Inferior parietal cortex (tissue), 1 donor: Measurements from ENCODE around the gene DDX39B.
"Not testable (repeated sequence)": the region's sequence is repeated elsewhere in the genome, so short reads cannot be mapped to it uniquely, and the experiment has no call there.

Experiments
- DNase-seq: peaks from one replicate; pipeline ENCODE4 v3.0.0-alpha.2; 2016; ENCODE audit errors: extremely low spot score

Gene DDX39B

DNA sequence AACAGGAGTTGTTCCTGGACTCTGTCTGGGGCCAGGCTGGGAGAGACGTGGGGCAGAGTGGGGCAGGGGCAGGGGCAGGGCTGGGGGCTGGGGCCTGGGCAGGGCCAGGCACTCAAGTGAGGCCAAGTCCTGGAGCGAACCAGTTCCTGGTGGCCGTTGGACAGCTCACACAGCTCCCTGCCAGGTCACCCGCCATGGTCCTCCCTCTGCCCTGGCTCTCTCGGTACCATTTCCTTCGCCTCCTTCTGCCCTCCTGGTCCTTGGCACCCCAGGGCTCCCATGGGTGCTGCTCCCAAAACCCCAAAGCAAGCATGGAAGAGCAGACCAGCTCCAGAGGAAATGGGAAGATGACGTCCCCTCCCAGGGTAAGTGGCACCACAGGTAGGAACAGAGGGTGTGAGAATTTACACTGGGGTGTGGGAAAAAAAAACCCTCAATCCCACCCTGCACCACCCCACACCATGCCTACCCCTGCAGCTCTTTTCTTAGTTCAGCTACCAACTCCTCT lies 12.9 kb downstream of the DDX39B start, which contains the start of gene MCCD1:
MCCD1 (plus strand) TSS at position 142 of the 508 bp plus-strand sequence; CDS start at position 195, 53 bp downstream.
- DNase-seq = no peak

DNA sequence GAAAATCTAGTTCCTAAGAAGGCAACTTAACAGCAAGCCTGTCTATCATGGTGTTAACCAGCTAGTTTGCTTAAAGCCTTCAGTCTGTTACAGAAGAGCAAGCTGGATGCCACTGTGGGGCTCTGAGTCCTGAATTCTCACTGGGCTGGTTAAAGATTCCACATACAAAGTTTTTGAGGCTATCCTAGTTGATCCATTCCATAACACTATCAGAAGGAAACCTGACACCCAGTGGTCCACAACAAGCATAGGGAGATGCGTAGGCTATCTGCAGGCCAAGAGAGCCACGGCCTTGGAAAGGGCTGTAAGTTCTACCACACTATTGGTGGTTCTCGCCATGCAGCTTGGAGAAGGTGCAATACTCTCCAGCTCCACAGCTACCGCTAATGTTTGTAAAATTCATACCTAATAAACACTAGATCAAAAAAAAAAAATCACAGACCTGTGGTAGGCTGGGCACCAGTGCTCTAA lies 13.5 kb downstream of the DDX39B start:
- DNase-seq = no peak

DNA sequence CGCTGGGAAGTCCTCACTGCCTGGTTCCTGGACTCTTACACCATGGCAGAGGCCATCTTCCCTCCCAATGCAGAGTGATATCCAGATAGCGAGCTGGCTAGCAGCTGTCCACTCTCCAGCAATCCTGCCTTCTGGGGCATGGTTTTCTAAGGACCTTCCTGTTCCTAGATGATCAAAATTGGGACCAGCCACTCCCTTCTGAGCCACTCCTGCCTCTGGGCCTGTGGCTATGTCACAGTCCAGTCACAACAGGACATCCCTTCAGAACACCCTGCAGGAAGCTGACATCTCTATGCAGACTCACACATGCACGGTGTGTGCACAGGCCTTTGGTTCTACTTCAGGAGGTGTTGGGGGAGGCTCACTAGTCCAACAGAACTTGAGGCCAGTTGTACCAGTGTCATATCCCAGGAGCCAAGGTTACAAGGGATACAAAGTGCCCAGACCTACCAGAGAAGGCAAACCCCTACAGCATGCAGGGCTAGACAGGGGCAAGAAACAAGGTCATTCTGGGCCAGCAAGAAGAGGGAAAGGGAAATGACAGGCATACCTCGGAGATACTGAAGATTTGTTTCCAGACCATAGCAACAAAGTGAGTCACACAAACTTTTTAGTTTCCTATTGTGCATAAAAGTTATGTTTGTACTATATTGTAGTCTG lies 15.7 kb downstream of the DDX39B start:
- no peak for DNase-seq

DNA sequence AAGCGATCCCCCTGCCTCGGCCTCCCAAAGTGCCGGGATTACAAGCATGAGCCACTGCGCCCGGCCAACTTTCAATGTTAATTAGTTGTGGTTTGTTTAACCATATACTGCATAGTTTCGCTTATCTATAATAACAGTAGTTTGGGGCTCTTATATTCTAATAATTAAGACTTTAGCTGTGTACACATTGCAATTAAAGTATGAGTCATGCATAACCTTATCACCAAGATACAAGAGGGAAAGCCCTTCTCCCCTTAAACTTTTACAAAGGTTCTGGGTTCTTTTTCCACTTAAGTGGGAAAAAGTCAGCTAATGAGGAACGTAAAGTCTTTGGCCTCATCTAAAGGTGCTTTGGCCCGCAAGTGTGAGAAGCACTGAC lies 16.3 kb downstream of the DDX39B start:
- DNase-seq = no peak

DNA sequence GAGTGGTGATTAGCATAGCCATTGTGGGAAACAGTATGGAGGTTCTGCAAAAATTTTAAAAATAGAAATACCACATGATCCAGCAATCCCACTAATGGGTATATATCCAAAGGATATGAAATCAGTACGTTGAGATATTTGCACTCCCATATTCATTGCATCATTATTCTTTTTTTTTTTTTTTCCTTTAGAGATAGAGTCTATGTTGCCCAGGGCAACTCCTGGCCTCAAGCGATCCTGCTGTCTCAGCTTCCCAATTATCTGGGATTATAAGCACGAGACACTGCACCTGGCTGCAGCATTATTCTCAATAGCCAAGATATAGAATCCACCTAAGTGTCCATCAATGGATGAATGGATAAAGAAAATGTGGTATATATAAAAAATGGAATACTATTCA lies 20.0 kb downstream of the DDX39B start:
- DNase-seq = no peak

DNA sequence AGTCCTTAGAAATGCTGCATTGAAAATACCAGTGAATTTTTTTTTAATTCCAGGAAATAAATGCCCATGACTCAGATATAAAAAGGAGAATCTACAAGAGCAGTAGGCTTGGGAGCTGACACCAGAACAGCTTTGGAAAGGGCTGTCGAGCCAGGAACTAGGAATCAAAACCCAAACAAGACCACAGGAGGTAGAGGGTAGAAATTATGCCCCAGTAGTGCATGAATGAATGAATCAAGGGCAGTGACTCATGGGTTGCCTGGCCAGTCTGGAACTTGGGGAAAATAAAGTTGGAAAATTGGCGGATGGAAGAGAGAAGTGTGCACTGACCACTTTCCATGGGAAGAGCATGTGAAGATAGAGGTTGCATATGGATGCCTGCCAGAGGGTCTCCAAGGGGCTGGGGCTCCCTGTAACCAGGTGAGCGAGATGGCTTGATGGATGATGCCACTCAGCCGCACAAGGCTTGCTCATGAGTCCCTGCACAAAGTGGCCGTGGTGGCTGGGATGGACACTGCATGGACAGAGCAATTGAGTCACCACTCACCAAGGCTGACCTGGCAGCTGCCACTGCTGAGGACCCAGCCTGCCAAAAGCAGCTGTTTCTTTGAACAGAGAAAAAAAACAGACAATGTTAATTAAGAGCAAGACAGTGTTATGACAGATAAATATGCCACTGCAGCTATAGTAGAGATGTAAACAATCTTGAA lies 28.2 kb downstream of the DDX39B start:
- DNase-seq = no peak

DNA sequence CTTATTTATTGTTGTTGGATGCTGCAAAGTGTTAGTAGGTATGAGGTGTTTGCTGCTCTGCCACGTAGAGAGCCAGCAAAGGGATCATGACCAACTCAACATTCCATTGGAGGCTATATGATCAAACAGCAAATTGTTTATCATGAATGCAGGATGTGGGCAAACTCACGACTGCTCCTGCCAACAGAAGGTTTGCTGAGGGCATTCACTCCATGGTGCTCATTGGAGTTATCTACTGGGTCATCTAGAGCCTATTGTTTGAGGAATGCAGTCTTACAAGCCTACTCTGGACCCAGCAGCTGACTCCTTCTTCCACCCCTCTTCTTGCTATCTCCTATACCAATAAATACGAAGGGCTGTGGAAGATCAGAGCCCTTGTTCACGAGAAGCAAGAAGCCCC lies 31.8 kb downstream of the DDX39B start:
- DNase-seq = no peak

DNA sequence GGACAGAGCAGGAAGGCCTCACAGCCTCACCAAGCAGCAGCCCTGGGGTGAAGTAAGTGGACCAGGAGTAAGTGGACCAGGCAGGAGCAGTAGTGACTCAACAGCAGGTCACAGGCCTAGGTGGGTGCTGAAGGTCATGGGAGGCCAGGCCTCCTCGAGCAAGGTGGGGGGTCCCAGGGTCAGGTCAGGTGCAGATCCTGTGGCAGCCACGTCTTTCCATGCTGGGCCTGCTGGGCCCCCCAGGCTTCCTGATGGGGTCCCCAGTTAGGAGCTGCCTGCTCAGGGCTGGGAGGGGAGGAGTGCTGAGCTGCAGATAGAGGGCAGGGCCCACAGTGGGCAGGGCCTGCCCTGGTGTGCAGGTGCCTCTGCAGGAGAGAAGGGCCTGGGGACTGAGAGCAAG lies 32.8 kb downstream of the DDX39B start:
- DNase-seq = not testable (repeated sequence)

DNA sequence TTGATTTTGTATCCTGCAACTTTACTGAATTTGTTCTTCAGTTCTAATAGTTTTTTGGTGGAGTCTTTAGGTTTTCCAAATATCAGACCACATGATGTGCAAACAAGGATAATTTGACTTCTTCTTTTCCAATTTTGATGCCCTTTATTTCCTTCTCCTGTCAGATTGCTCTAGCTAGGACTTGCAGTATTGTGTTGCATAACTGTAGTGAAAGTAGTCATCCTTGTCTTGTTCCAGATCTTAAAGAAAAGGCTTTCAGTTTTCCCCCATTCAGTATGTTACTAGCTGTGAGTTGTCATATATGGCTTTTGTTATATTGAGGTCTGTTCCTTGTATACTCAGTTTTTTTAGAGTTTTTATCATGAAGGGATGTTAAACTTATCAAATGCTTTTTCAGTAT lies 39.2 kb downstream of the DDX39B start:
- no peak for DNase-seq

DNA sequence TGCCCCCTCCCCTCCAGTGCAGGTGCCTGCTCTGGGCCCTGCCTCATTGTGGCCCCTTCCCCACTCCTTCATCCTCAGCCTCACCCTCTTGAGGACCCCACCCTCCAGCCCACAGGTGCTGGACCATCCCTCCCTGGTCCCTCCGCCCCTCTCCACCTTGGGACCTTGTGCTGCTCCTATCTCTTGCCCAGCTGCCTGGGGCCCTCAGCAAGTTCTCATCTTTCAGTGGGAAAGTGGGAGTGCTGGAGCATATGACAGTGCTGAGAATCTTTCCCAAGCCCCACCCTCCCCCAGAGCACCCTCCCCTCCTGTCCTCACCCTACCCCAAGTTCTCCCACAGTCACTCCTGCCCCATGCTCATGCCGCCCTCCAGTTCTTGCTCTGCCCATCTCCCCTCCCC lies 42.2 kb downstream of the DDX39B start:
- not testable (repeated sequence) for DNase-seq

DNA sequence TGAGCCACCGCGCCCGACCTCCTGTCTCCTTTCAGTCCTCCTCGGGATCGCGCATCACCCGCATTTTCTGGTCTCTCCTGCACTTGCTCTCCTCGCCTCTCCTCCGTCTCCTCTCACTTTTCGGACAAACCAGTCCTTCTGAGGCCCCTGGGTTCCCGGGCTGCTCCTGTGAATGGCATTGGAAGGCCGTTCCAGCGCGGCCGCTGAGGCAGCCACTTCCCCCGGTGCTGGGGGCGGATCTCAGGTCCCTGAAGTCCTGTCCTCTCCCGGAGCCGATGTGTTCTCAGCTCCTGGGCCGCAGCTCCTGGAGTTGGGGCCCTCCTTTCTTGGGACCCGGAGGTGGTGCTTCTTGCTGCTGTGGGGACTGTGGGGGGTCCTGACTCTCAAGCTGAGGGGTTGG lies 43.1 kb downstream of the DDX39B start:
- DNase-seq = no peak

DNA sequence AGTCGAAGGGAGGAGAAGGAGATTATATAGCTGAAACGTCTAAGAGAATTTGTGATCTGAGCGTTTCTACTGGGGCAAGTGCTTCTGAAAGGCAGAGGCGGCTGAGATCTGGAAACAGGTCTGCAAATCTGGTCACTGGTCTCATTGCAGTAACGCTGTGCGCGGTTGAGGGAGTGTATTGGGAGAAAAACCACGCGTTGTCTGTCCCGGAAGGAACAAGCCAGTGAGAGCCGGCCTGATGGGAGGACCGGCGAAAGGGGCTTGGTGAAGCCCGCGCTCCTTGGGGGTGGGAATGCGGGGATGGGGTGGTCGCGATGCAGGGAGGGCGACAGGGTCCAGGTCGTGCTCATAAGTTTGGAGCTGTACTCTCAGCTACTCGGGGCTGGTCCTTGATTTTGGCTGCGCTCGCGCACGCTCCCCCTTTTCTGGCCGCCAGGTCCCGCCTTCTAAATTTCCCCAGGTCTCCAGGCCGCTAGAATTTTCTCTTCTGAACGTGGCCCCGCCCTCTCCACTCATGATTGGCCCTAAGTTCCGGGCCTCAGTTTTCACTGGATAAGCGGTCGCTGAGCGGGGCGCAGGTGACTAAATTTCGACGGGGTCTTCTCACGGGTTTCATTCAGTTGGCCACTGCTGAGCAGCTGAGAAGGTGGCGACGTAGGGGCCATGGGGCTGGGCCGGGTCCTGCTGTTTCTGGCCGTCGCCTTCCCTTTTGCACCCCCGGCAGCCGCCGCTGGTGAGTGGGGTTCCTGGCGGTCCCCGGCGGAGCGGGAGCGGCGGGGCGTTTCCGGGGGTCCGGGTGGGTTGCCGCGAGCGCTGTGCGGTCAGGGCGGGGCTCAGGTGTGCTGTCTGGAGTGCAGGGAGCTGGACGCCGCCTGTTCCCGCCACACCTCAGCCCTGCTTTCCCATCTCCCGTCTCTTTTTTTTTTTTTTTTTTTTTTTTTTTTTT lies 44.0 kb downstream of the DDX39B start, which contains the start of gene MICB:
MICB (plus strand) TSS at position 615 of the 946 bp plus-strand sequence; CDS start at position 664, 49 bp downstream.
- peak; percentile 59 for DNase-seq

DNA sequence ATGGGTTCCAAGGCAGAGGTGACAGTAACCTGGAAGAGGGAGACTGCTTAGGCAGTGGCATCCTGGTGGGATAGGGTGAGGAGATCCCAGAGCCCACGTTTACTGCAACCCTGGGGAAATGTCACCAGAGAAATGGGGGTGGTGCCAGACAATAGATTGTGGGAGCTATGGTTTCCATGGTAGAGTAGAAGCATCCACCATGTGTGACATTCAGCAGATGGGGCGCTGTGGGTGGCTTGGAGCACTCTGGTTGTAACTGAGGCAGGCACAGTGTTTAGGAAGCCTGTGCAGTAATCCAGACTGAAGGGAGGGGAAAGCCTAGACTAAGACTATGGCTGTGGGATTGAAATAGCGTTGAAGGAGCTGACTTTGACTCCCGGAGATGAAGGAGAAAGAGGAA lies 45.0 kb downstream of the DDX39B start:
- DNase-seq = not testable (repeated sequence)

DNA sequence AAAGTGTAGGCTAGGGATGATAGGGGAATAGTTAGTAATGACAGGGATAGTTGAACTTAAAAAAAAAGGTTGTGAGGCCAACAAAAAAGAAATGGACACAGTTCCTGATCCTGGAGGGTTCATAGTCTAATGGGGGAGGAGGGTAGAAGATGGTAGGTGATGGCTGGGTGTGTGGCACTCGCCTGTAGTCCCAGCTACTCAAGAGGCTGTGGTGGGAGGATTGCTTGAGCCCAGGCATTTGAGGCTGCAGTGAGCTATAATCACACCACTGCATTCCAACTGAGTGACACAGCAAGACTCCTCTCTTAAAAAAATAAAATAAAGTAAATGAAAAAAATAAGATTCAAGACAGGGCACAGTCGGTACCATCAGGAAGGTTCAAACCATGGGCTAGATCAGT lies 46.2 kb downstream of the DDX39B start:
- no peak for DNase-seq

DNA sequence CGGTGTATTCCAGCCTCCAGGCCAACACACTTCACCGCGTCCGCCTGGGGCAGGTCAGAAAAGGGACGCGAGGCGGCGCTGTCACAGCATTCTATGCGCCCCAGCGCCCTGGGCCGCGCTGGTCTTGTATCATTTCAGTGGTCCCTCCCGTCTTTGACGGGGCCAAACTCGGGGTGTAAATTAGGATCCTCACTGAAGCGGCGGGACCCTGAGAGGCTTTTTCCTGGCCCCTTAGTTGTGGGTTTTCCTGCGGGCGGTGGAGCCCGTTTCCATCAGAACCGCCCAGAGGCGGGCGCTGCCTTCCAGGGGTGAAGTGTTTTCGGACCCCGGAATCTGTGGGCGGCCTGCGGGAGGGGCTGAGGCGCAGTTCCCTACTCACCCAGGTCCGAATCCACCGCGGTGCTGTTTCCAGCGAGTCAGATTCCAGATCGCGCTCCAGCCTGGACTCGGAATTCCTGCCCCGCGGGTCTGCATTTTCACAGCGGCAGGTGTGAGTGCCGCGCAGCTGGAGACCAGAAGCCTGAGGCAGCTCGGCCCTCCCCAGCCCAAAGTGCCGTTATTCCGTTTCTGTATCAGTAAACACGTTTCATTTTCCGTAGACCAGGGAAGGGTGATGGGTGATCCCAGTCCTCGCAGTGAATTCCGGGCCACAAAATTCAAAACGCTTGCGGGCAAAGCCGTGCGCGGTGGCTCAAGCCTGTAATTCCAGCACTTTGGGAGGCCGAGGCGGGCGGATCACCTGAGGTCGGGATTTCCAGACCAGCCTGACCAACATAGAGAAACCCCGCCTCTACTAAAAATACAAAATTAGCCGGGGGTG lies 47.7 kb downstream of the DDX39B start:
- peak; percentile 69 for DNase-seq

DNA sequence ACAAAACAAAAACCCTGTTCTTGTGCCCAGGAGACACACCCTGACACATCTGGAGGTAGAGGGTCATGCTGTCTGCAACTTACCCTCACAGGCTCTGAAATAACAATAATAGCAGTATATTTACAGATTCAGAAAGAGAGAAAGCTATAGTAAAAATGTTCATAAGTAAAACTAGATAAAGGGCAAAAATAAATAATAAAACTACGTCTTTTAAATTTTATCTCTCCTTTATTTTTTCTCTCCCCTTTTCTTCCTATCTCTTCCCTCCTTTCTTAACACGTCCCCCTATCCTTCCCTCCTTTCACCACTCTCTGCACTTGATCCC lies 48.3 kb downstream of the DDX39B start:
- not testable (repeated sequence) for DNase-seq

DNA sequence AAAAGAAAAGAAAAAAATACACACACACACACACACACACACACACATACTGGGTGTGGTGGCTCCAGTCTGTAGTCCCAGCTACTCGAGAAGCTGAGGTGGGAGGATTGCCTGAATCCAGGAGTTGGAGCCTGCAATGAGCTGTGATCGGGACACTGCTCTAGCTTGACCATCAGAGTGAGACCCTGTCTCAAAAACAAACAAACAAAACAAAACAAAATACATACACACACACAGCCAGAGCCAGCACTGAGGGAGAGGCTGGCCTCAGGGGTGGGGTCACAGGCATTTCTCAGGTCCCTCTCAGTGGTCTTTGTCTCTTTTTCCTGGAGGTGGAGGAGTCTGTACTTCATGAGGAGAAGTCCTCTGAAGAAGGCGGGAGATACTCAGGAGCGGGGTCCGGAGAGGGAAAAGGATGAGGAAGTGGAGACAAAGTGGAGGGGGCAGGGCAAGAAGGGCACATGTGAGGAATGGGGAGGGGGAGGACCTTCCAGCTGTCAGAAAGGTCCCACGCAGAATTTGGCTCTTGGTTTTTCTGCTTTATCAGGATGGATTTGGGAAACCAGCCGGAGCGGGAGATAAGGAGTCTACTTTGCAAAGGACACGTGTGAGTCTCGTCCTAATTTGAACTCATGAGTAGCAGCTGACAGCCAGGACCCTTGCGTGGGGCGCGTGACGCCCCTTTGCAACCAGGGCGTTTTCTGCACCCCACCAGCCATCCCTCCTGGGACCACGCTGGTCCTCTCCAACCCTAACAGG lies 51.5 kb downstream of the DDX39B start:
- DNase-seq = no peak

DNA sequence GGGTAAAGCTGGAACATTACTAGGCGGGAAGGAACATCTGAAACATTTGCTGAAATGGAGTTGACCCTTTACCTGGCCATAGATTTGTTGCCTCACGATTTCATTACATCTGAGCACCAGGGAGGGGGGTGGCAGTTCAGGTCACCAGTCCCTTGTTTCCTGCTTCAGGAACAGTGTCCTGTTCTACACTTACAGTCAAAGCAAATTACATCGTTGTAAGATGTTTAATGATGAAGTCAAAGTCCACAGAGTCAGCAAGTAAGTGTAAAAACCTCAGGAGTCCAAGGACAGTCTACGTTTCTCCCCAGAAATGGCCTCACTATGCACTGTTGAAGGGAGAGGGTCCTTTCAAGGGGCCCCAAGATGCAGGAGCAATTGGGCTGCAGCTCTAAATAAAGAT lies 52.7 kb downstream of the DDX39B start:
- DNase-seq = no peak

DNA sequence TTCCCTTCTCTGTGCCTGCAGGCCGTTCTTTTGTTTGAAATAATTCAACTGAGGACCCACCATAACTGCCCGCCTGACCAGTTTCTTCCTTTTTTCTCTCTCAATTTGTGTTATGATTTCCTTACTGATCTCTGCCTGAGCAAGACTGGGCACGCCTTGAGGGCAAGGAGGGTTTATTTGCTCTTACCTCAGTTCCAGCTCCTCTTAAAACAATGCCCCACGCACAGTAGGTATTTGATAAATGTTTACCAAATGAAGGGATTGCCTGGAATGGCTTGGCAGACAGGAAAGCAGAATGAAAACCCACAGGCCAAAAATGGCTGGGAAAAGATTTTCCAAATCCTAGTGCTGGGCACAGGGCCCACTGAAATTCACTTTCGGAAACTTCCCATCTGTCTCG lies 54.1 kb downstream of the DDX39B start:
- DNase-seq = not testable (repeated sequence)

DNA sequence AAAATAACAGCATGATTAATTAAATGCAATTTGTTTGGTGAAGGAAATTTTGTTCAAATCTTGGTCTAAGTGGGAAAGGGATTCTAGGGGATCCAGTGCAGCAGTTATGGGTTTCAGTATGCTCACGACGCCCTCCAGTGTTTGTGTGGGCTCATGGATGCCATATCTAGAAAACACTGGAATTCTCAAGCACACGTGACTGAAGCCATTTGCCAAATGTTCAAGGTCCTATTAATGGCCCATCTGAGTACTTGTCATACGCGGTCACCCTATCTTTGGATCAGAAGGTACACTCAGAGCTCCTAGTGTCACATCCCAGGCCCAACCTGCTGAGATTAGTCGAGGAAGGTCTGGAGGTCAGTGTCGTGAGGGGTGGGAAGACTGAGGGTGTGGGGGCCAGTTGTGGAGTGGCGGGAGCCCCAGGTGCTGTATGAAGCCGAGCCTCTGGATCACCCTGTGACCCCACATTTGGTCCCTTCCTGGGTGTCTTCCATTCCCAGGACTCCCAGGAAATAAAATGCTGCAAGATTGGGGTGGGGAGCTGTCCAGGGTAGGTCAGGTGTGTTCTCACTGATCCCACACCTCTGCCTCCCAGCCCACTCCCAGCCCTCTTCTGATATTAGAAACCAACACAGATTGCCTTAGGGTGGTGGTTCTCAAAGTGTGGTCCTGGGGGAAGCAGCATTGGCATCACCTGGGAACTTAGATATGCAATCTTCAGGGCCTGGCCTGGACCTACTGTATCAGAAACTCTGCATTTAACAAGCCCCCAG lies 55.6 kb downstream of the DDX39B start:
- DNase-seq = not testable (repeated sequence)
